GM12878 (cell line): ENCODE measurements around the gene FAM120B. TPM values are rescaled to one million over a fixed set of nuclear protein-coding genes. Genes with fewer than 3 reads are reported as not detected.

Source experiments
- ATAC-seq: fragments of 200-7000 bp; cut with Tn5 transposase; 3 replicates; pipeline ENCODE4 v1.9.1; 2020; ENCODE audit warnings: mild to moderate bottlenecking, moderate library complexity
- BruUV-seq: library from RNA; stranded (reverse); fragments of 400-500 nt; replicated peaks from 2 replicates; lab custom pipeline; 2021; lab: Mats Ljungman, UMichigan
- CTCF ChIA-PET: fragments of 300-600 bp; sonication (Branson Sonifier 250); formaldehyde crosslinking; extraction: SDS; loops from one replicate; lab custom pipeline; 2021; ENCODE audit warnings: inconsistent platforms; lab: Yijun Ruan, JAX
- POLR2A ChIA-PET: fragments of 350-600 bp; formaldehyde crosslinking; extraction: SDS; loops from one replicate; lab custom pipeline; 2021; ENCODE audit warnings: inconsistent platforms; lab: Charles Lee
- RAD21 ChIA-PET: fragments of 300-600 bp; sonication (Branson Sonifier 250); formaldehyde crosslinking; loops from one replicate; lab custom pipeline; 2023; ENCODE audit warnings: antibody characterized with exemption; ENCODE audit not compliant: unreplicated experiment; lab: Charles Lee
- SMC1A ChIA-PET: fragments of 300-600 bp; sonication (Branson Sonifier 250); formaldehyde crosslinking; loops from one replicate; lab custom pipeline; 2023; ENCODE audit not compliant: unreplicated experiment, uncharacterized antibody; lab: Charles Lee
- DNase-seq: peaks from one replicate; pipeline ENCODE4 v3.0.0-alpha.2; 2011; ENCODE audit warnings: low read depth, low spot score
- FAIRE-seq: peaks from 3 replicates; lab custom pipeline; 2011; peaks lifted over from hg19 to GRCh38; lab: Jason Lieb, UNC
- H2AFZ ChIP-seq: 2 replicates; pipeline ENCODE4 v1.6.0; 2011; ENCODE audit warnings: low read depth, low read length, control low read depth; ENCODE audit not compliant: control insufficient read depth
- H3K27ac ChIP-seq: 2 replicates; pipeline ENCODE4 v1.5.1; 2011; ENCODE audit warnings: control low read depth; ENCODE audit not compliant: control insufficient read depth, insufficient read depth
- H3K27me3 ChIP-seq, 2 experiments: replicated peaks in 1 of 2; 2 replicates each; pipeline versions ENCODE4 v1.6.0 to v1.6.1; 2011; ENCODE audit warnings: low read length in 1 of 2; ENCODE audit not compliant: control insufficient read depth in 2 of 2, insufficient read depth in 2 of 2
- H3K36me3 ChIP-seq, 2 experiments: 2 replicates each; pipeline ENCODE4 v1.5.1; 2011; ENCODE audit warnings: low read length in 1 of 2; ENCODE audit not compliant: control insufficient read depth in 2 of 2, insufficient read depth in 2 of 2
- H3K4me1 ChIP-seq: 2 replicates; pipeline ENCODE4 v1.6.1; 2011; ENCODE audit warnings: mild to moderate bottlenecking, low read length, moderate library complexity, mixed read lengths; ENCODE audit not compliant: control insufficient read depth, insufficient read depth
- H3K4me2 ChIP-seq: 2 replicates; pipeline ENCODE4 v1.6.0; 2011; ENCODE audit warnings: control low read depth; ENCODE audit not compliant: control insufficient read depth, insufficient read depth
- H3K4me3 ChIP-seq: fragments of 200-600 bp; sonication (generic); 2 replicates; pipeline ENCODE4 v1.5.1; 2016
- H3K79me2 ChIP-seq: 2 replicates; pipeline ENCODE4 v1.6.0; 2011; ENCODE audit warnings: low read length; ENCODE audit not compliant: control insufficient read depth, insufficient read depth
- H3K9ac ChIP-seq: 2 replicates; pipeline ENCODE4 v1.8.0; 2011; ENCODE audit warnings: low read length, control low read depth, mixed read lengths; ENCODE audit not compliant: control insufficient read depth, insufficient read depth
- H3K9me3 ChIP-seq: replicated peaks from 3 replicates; pipeline ENCODE4 v1.5.1; 2011; ENCODE audit warnings: mild to moderate bottlenecking, low read length; ENCODE audit not compliant: control insufficient read depth, insufficient read depth
- H4K20me1 ChIP-seq: 2 replicates; pipeline ENCODE4 v1.6.0; 2011; ENCODE audit not compliant: control insufficient read depth, insufficient read depth
- BCL11A ChIP-seq: IDR thresholded peaks from 2 replicates; pipeline ENCODE4 v1.6.1; 2011; ENCODE audit warnings: low read depth, low read length
- FOXM1 ChIP-seq: IDR thresholded peaks from 2 replicates; pipeline ENCODE4 v1.6.1; 2012; ENCODE audit warnings: low read depth, mild to moderate bottlenecking, inconsistent platforms, low read length, moderate library complexity
- KLF5 ChIP-seq: fragments of 450-650 bp; IDR thresholded peaks from 2 replicates; pipeline ENCODE4 v1.6.1; 2014; ENCODE audit warnings: mild to moderate bottlenecking; ENCODE audit not compliant: partially characterized antibody
- MXI1 ChIP-seq: fragments of 150-350 bp; IDR thresholded peaks from 2 replicates; pipeline ENCODE4 v1.6.1; 2011; ENCODE audit warnings: low read depth, mild to moderate bottlenecking, inconsistent platforms, low read length, improper control_type of control experiment
- NFIC ChIP-seq: IDR thresholded peaks from 2 replicates; pipeline ENCODE4 v1.6.1; 2012; ENCODE audit warnings: low read depth, mild to moderate bottlenecking, inconsistent platforms, low read length, moderate library complexity
- PAX5 ChIP-seq: IDR thresholded peaks from 2 replicates; pipeline ENCODE4 v1.6.1; 2011; ENCODE audit warnings: low read depth, low read length, borderline replicate concordance
- POLR2A ChIP-seq: IDR thresholded peaks from 2 replicates; pipeline ENCODE4 v1.6.1; 2011; ENCODE audit warnings: low read depth, mild to moderate bottlenecking, low read length
- SIX5 ChIP-seq: IDR thresholded peaks from 2 replicates; pipeline ENCODE4 v1.6.1; 2011; ENCODE audit warnings: mild to moderate bottlenecking, low read depth, low read length, moderate library complexity; ENCODE audit not compliant: severe bottlenecking
- SREBF1 ChIP-seq: IDR thresholded peaks from 2 replicates; pipeline ENCODE4 v1.6.1; 2012; ENCODE audit warnings: mild to moderate bottlenecking, low read length
- ZNF274 ChIP-seq: IDR thresholded peaks from one replicate; pipeline ENCODE4 v1.8.0; 2011; ENCODE audit not compliant: insufficient read length, insufficient read depth
- WGBS: methylation state at CpG from one replicate; pipeline ENCODE4 v1.1.6; 2016; ENCODE audit warnings: low lambda C conversion rate; ENCODE audit not compliant: insufficient replicate concordance, insufficient coverage; ENCODE audit errors: missing lambda C conversion rate; 5-methylcytosine and 5-hydroxymethylcytosine counted together
- in situ Hi-C: fragments of 300-500 bp; cut with MboI; formaldehyde crosslinking; loops from 9 replicates; pipeline ENCODE4 v1.14.3; 2018; ENCODE audit warnings: mixed read lengths
- intact Hi-C: fragments of 100-400 bp; cut with micrococcal nuclease; formaldehyde crosslinking; loops from one replicate; pipeline ENCODE4 v1.14.2; 2022; ENCODE audit not compliant: unreplicated experiment
- polyA plus RNA-seq, 11 experiments: library from polyadenylated mRNA; depleted of rRNA in 4 of 11; unstranded in 6 of 11; stranded (reverse) in 5 of 11; fragments of >200 nt; fragmentation: Nextera tagmentation in 4 of 11; fragmentation: Illumina TruSeq in 1 of 11; extraction: Ambion mirVana in 4 of 11; extraction: Trizol in 1 of 11; gene quantifications; 1 replicate in 1 of 11; 2 replicates in 10 of 11; pipeline versions ENCODE4 v1.2.1 to v1.2.3, GENCODE V29; 2011 to 2016; ENCODE audit warnings: inconsistent platforms in 2 of 11, missing spikeins in 2 of 11, low read depth in 1 of 11
- total RNA-seq, 4 experiments: library from RNA; depleted of rRNA in 3 of 4; stranded (reverse); fragments of >200 nt in 3 of 4; fragmentation: Illumina TruSeq in 1 of 4; extraction: Trizol in 1 of 4; gene quantifications; 2 replicates each; pipeline versions ENCODE4 v1.2.1 to v1.2.3, GENCODE V29; 2013 to 2021
- TF ChIP-seq, protein P1 (sequence below): IDR thresholded peaks from 2 replicates; pipeline ENCODE4 v1.6.1; 2011; ENCODE audit warnings: low read depth, mild to moderate bottlenecking, low read length, moderate library complexity, borderline replicate concordance; ENCODE audit errors: extremely low read depth
- TF ChIP-seq, protein P2 (sequence below): fragments of 450-650 bp; formaldehyde crosslinking; IDR thresholded peaks from 2 replicates; pipeline ENCODE4 v1.5.0; 2022; ENCODE audit warnings: mild to moderate bottlenecking, missing genetic modification characterization

The FAM120B gene
- total and polyA plus RNA-seq, 10 of the 15 experiments (the other 5 are each of a cell fraction or from before 2014, with no cell fraction given) = 3.3 to 21.6 (median 15.3) TPM

DNA sequence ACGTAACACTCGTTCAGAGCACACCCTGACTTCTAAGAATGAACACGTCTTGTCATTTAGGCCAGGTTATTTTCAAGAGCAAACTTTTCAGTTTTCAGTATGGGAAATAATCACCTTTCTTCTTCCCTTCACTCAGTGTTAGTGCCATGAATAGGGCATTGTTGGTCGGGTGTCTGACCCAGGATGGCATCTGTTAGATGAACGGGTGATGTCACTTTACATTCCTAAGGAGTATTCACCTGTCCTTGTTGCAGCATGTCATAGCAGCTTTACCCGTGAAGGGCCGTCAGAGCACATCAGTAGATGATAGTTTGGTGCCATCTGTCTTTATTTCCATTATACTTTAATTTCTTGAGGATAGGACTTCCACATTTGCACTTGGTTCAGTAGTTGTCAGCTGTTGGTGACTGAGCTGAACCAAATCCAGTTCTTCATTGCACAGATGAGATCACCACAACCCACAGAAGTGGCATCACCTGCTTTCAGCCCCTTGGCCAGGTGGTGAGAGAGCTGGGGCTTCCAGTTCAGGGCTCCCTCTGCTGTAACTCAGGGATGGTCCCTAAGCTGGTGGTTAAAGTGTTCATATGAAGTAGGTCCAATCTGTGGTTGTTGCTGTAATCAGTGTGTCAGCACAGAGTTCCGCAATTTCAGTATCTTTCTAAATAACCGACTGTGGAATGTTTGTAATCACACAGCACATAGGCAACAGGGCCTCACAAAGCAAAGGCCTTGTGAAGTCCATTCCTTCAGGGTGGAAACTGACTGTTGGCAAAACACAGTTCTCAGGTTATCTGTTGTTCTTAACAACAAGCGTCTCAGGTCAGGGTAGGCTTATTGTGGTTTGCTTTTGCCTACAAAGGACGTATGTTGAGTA lies 68.2 kb downstream of the FAM120B start:
- H2AFZ ChIP-seq = no peak overlapping the region
- ChIA-PET CTCF (no interaction called here), POLR2A (no interaction called here), RAD21 (no interaction called here), SMC1A (interaction anchor here (0.6 kb wide), 1 partner anchor 57 kb away, joined by 3 read pairs; no protein-coding TSS in a partner anchor)
- H3K4me2 ChIP-seq = no peak overlapping the region
- no peak for DNase-seq
- in situ Hi-C loops = no loop called here
- 92% methylated on average over 11 of the region's 11 CpGs for WGBS
- no peak overlapping the region for H3K4me3 ChIP-seq
- H3K79me2 ChIP-seq = no peaks in the 10 kb centered on the region
- H3K9me3 ChIP-seq = no peaks in the 10 kb centered on the region
- H3K27me3 ChIP-seq = no peaks in the 10 kb centered on the region
- TF ChIP-seq MXI1 = no peak
- TF ChIP-seq FOXM1 = no peak
- TF ChIP-seq KLF5 = no peak
- TF ChIP-seq BCL11A = no peak
- no peak for TF ChIP-seq SIX5
- TF ChIP-seq, protein P1, sequence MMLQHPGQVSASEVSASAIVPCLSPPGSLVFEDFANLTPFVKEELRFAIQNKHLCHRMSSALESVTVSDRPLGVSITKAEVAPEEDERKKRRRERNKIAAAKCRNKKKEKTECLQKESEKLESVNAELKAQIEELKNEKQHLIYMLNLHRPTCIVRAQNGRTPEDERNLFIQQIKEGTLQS = no peak
- no peak for TF ChIP-seq PAX5
- TF ChIP-seq ZNF274 = no peak
- TF ChIP-seq NFIC = no peak
- no peak for TF ChIP-seq POLR2A
- TF ChIP-seq, protein P2, sequence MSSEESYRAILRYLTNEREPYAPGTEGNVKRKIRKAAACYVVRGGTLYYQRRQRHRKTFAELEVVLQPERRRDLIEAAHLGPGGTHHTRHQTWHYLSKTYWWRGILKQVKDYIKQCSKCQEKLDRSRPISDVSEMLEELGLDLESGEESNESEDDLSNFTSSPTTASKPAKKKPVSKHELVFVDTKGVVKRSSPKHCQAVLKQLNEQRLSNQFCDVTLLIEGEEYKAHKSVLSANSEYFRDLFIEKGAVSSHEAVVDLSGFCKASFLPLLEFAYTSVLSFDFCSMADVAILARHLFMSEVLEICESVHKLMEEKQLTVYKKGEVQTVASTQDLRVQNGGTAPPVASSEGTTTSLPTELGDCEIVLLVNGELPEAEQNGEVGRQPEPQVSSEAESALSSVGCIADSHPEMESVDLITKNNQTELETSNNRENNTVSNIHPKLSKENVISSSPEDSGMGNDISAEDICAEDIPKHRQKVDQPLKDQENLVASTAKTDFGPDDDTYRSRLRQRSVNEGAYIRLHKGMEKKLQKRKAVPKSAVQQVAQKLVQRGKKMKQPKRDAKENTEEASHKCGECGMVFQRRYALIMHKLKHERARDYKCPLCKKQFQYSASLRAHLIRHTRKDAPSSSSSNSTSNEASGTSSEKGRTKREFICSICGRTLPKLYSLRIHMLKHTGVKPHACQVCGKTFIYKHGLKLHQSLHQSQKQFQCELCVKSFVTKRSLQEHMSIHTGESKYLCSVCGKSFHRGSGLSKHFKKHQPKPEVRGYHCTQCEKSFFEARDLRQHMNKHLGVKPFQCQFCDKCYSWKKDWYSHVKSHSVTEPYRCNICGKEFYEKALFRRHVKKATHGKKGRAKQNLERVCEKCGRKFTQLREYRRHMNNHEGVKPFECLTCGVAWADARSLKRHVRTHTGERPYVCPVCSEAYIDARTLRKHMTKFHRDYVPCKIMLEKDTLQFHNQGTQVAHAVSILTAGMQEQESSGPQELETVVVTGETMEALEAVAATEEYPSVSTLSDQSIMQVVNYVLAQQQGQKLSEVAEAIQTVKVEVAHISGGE = no peak
- TF ChIP-seq SREBF1 = no peak
- FAIRE-seq = no peak
- no TSS peak for BruUV-seq
- no peak for ATAC-seq
- no peak overlapping the region for H3K9ac ChIP-seq
- H3K36me3 ChIP-seq = peaks cover 2 to 4% of the 10 kb centered on the region in 2 experiments; a peak in 3 of 4 replicates
- H4K20me1 ChIP-seq = no peaks in the 10 kb centered on the region
- no peaks in the 10 kb centered on the region for H3K4me1 ChIP-seq
- intact Hi-C loops = no loop called here
- H3K27ac ChIP-seq = no peak overlapping the region
